Measurements from ENCODE around the gene VANGL1. TPM values are rescaled to one million over a fixed set of nuclear protein-coding genes. Genes with fewer than 3 reads are reported as not detected.

The VANGL1 gene
- total RNA-seq, 1 experiment from 2014 or later, result 23.1 TPM

DNA sequence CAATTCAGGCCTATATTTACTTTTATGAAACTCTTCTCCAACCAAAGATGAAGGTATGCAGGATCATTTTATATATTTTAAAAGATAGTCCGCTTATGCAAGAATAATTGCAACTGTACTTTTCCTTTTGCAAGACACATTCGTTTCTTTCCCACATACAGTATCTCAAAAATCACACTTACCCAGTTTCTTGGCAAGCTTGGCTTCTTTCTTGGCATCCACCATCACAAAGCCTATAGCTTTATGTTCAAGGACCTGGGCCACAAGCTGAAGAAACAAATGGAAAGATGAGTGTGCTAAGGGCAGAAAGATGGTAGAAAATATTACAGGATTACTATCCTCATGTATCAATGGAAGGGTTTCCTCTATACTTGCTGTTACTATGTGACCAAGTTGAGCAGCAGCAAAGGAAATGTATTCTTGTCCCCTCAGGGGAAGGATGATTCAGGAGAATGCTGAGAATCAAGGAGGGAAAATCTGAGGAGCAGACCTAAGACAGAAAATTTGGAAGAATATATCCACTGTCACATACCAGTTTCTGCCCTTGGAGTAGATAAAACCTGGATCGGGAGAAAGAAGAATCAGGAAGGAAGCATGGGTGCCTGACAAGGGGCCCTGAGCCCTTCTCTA is 103.0 kb downstream of the VANGL1 start:
- Histone ChIP-seq H3K4me2 (ENCODE audit: low read length) (no peak overlapping the region), H3K27ac (ENCODE audit: low read length) (no peak overlapping the region), H3K4me1 (ENCODE audit: insufficient read depth, low read length) (peaks cover 18% of the 10 kb centered on the region), H3K4me3 (ENCODE audit: low read length) (no peak overlapping the region), H3K79me2 (ENCODE audit: low read length) (no peaks in the 10 kb centered on the region), H3K9me2 (replicated peaks; ENCODE audit: low read length) (no peaks in the 10 kb centered on the region), H3K36me3 (ENCODE audit: low read depth, low read length) (no peaks in the 10 kb centered on the region), H3K9me3 (ENCODE audit: low read length) (no peaks in the 10 kb centered on the region), H4K20me1 (ENCODE audit: low read length) (no peaks in the 10 kb centered on the region), H2AFZ (ENCODE audit: low read length) (no peak overlapping the region), H3K27me3 (ENCODE audit: low read length) (no peaks in the 10 kb centered on the region), H3K9ac (ENCODE audit: low read length) (no peak overlapping the region), H3F3A (ENCODE audit: low read length, unreplicated experiment) (no peaks in the 10 kb centered on the region)
- no peak for TF ChIP-seq EZH2 (IDR thresholded peaks at IDR 0.05; ENCODE audit: low read length, unreplicated experiment)
- TF ChIP-seq, protein P1, sequence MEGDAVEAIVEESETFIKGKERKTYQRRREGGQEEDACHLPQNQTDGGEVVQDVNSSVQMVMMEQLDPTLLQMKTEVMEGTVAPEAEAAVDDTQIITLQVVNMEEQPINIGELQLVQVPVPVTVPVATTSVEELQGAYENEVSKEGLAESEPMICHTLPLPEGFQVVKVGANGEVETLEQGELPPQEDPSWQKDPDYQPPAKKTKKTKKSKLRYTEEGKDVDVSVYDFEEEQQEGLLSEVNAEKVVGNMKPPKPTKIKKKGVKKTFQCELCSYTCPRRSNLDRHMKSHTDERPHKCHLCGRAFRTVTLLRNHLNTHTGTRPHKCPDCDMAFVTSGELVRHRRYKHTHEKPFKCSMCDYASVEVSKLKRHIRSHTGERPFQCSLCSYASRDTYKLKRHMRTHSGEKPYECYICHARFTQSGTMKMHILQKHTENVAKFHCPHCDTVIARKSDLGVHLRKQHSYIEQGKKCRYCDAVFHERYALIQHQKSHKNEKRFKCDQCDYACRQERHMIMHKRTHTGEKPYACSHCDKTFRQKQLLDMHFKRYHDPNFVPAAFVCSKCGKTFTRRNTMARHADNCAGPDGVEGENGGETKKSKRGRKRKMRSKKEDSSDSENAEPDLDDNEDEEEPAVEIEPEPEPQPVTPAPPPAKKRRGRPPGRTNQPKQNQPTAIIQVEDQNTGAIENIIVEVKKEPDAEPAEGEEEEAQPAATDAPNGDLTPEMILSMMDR (conservative IDR thresholded peaks at IDR 0.05; ENCODE audit: low read depth, low read length), result no peak
- TF ChIP-seq EZH2phosphoT487 (IDR thresholded peaks at IDR 0.05; ENCODE audit: borderline replicate concordance, low read length), result no peak
- intact Hi-C loops (cut with micrococcal nuclease), result no loop called here
- peak; percentile 16 for DNase-seq
- ChIA-PET POLR2A (ENCODE audit: unreplicated experiment) (no interaction called here), CTCF (no interaction called here)
- no TSS peak for BruUV-seq (replicated peaks)
- ATAC-seq, result no peak

DNA sequence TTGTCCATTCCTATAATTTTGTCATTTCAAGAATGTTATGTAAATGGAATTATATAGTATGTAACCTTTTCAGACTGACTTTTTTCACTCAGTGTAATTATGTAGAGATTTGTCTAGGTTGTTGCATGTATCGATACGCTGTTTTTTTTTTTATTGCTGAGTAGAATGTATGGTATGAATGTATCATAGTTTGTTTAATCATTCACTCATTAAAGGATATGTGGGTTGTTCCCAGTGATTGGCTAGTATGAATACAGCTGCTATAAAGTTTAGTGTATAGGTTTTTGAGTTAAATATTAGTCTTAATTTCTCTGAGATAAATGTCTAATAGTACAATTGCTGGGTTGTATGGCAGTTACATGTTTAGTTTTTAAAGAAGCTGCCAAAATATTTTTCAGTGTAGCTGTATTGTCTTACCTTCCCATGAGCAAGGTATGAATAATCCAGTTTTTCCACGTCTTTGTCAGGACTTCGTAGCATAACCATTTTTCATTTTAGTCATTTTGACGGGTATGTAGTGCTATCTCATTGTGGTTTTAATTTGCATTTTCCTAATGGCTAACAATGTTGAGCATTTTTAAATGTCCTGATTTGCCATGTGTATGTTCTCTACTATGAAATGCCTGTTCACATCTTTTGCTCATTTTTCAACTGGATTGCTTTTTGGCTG is 104.4 kb downstream of the VANGL1 start:
- intact Hi-C loops (cut with micrococcal nuclease), result no loop called here
- no peaks in the 10 kb centered on the region for H3K79me2 ChIP-seq (ENCODE audit: low read length)
- H3K4me3 ChIP-seq (ENCODE audit: low read length), result no peak overlapping the region; the same call in 1 of the 2 replicates
- ChIA-PET CTCF (no interaction called here), POLR2A (ENCODE audit: unreplicated experiment) (no interaction called here)
- no peaks in the 10 kb centered on the region for H3K27me3 ChIP-seq (ENCODE audit: low read length)
- TF ChIP-seq EZH2 (IDR thresholded peaks at IDR 0.05; ENCODE audit: low read length, unreplicated experiment) (no peak), EZH2phosphoT487 (IDR thresholded peaks at IDR 0.05; ENCODE audit: borderline replicate concordance, low read length) (no peak)
- TF ChIP-seq, protein P1 (conservative IDR thresholded peaks at IDR 0.05; ENCODE audit: low read depth, low read length), result no peak
- H3K9me3 ChIP-seq (ENCODE audit: low read length), result no peaks in the 10 kb centered on the region
- peak overlapping the region; percentile 23; the same call in 1 of the 2 replicates for H2AFZ ChIP-seq (ENCODE audit: low read length)
- H3K9me2 ChIP-seq (replicated peaks; ENCODE audit: low read length), result no peaks in the 10 kb centered on the region
- H3K27ac ChIP-seq (ENCODE audit: low read length), result peak overlapping the region; percentile 36
- peaks cover 18% of the 10 kb centered on the region for H3K4me1 ChIP-seq (ENCODE audit: insufficient read depth, low read length)
- no peak overlapping the region for H3K9ac ChIP-seq (ENCODE audit: low read length)
- ATAC-seq (no peak; the same call in 1 of the 2 replicates), DNase-seq (peak; percentile 57)
- BruUV-seq (replicated peaks), result no TSS peak
- no peaks in the 10 kb centered on the region for H3F3A ChIP-seq (ENCODE audit: low read length, unreplicated experiment)
- H3K36me3 ChIP-seq (ENCODE audit: low read depth, low read length), result no peaks in the 10 kb centered on the region
- H4K20me1 ChIP-seq (ENCODE audit: low read length), result no peaks in the 10 kb centered on the region
- peak overlapping the region; percentile 21 for H3K4me2 ChIP-seq (ENCODE audit: low read length)

Other genes with a start within 250 kb of the VANGL1 start
- gene CASQ2, start 126.7 kb downstream of the VANGL1 start, total RNA-seq (2014; rRNA removed), result 0.17 TPM in 1 of 2 replicates, not detected in the other
- gene NHLH2, start 199.2 kb downstream of the VANGL1 start, total RNA-seq (2014; rRNA removed), result not detected in 2 replicates

Data from PC-3 (cell line).